Measurements from ENCODE around the gene ABLIM2. TPM values are rescaled to one million over a fixed set of nuclear protein-coding genes. Genes with fewer than 3 reads are reported as not detected.

Gene ABLIM2
- total RNA-seq, 2 experiments from 2014 or later, result 0.76 TPM; not detected in 1

DNA sequence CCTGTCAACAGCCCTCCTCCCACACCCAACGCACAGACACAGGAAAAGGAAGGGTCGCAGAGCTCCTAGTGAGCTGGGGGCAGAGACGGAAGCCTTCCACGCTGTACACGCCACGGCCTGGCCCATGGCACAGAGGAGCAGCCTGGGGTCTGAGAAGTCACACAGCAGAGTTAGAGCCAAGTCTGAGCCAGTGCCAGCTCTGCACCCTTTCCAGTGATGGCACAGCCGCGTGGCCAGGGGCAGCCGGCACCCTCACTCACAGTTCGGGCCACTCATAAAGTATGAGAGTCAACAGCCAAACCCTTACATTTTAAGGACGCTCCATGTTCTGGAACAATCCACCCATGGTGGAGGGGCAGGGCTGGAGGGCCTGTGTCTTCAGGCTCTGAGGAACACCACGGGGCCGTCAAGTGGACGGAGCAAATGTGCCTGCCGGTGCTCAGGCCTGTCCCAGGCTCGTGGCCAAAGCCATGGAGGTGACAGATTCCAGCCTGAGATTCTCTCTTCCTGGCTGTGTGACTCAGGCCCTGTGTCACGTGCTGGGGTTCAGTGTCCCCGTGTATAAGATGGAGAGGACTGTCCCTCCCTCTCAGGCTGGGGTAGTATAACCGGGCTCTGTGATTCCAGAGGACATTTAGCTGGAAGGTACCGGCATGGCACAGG is 91.2 kb downstream of the ABLIM2 start:
- no peak overlapping the region for H3K27ac ChIP-seq (ENCODE audit: low read depth, low read length, poor library complexity, severe bottlenecking)
- H3K9me3 ChIP-seq (ENCODE audit: low read length), result no peaks in the 10 kb centered on the region
- no peak overlapping the region for H3K4me2 ChIP-seq (ENCODE audit: low read length)
- no peak overlapping the region for H2AFZ ChIP-seq (ENCODE audit: low read length)
- intact Hi-C loops (cut with micrococcal nuclease; ENCODE audit: unreplicated experiment), result no loop called here
- H4K20me1 ChIP-seq (ENCODE audit: insufficient read depth, low read length), result no peaks in the 10 kb centered on the region
- no peaks in the 10 kb centered on the region for H3K9me2 ChIP-seq (ENCODE audit: insufficient read depth, low read length)
- DNase-seq (ENCODE audit: low spot score), result no peak
- no peak overlapping the region for H3K4me3 ChIP-seq (ENCODE audit: low read depth, low read length, poor library complexity, severe bottlenecking)
- CTCF ChIA-PET (ENCODE audit: unreplicated experiment), result no interaction called here
- POLR2A ChIA-PET, result no interaction called here
- no peaks in the 10 kb centered on the region for H3K4me1 ChIP-seq (ENCODE audit: insufficient read depth, low read length, poor library complexity, severe bottlenecking)
- no TSS peak for BruUV-seq (replicated peaks)
- TF ChIP-seq, protein P1, sequence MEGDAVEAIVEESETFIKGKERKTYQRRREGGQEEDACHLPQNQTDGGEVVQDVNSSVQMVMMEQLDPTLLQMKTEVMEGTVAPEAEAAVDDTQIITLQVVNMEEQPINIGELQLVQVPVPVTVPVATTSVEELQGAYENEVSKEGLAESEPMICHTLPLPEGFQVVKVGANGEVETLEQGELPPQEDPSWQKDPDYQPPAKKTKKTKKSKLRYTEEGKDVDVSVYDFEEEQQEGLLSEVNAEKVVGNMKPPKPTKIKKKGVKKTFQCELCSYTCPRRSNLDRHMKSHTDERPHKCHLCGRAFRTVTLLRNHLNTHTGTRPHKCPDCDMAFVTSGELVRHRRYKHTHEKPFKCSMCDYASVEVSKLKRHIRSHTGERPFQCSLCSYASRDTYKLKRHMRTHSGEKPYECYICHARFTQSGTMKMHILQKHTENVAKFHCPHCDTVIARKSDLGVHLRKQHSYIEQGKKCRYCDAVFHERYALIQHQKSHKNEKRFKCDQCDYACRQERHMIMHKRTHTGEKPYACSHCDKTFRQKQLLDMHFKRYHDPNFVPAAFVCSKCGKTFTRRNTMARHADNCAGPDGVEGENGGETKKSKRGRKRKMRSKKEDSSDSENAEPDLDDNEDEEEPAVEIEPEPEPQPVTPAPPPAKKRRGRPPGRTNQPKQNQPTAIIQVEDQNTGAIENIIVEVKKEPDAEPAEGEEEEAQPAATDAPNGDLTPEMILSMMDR (conservative IDR thresholded peaks at IDR 0.05; ENCODE audit: low read length), result no peak
- TF ChIP-seq EZH2phosphoT487 (IDR thresholded peaks at IDR 0.05; ENCODE audit: borderline replicate concordance, low read depth, low read length), result no peak
- no peaks in the 10 kb centered on the region for H3K79me2 ChIP-seq (ENCODE audit: insufficient read depth, low read depth, low read length)
- H3K36me3 ChIP-seq (ENCODE audit: insufficient read depth, low read length), result no peaks in the 10 kb centered on the region

DNA sequence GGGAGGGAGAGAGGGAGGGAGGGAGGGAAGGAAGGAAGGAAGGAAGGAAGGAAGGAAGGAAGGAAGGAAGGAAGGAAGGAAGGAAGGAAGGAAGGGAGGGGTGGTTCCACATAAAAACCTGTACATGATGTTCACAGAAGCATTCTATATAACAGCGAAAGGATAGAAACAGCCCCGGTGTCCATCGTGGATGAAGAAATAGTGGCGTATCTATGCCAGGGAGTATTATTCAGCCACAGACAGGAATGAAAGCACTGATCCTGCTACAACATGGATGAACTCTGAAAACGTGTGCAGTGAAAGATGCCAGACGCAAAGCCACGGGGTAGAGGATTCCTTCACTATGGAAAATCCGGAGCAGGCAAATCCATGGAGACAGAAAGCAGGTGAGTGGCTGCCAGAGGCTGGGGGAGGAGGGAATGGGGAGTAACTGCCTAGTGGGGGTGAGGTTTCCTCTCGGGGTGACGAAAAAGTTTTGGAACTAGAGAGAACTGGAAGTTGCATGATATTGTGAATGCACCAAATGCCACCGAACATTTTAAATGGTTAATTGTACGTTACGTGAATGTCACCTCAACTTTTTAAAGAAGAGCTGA is 92.2 kb downstream of the ABLIM2 start:
- Histone ChIP-seq H3K4me2 (ENCODE audit: low read length) (no peak overlapping the region), H4K20me1 (ENCODE audit: insufficient read depth, low read length) (no peaks in the 10 kb centered on the region), H3K27ac (ENCODE audit: low read depth, low read length, poor library complexity, severe bottlenecking) (no peak overlapping the region), H3K9me3 (ENCODE audit: low read length) (no peaks in the 10 kb centered on the region), H3K36me3 (ENCODE audit: insufficient read depth, low read length) (no peaks in the 10 kb centered on the region), H2AFZ (ENCODE audit: low read length) (no peak overlapping the region), H3K4me3 (ENCODE audit: low read depth, low read length, poor library complexity, severe bottlenecking) (no peak overlapping the region), H3K9me2 (ENCODE audit: insufficient read depth, low read length) (no peaks in the 10 kb centered on the region), H3K79me2 (ENCODE audit: insufficient read depth, low read depth, low read length) (no peaks in the 10 kb centered on the region), H3K4me1 (ENCODE audit: insufficient read depth, low read length, poor library complexity, severe bottlenecking) (no peaks in the 10 kb centered on the region)
- BruUV-seq (replicated peaks), result no TSS peak
- CTCF ChIA-PET (ENCODE audit: unreplicated experiment), result no interaction called here
- POLR2A ChIA-PET, result interaction anchor here (0.7 kb wide), 1 partner anchor 483 kb away, joined by 3 read pairs; no protein-coding TSS in a partner anchor
- no peak for TF ChIP-seq EZH2phosphoT487 (IDR thresholded peaks at IDR 0.05; ENCODE audit: borderline replicate concordance, low read depth, low read length)
- TF ChIP-seq, protein P1 (conservative IDR thresholded peaks at IDR 0.05; ENCODE audit: low read length), result no peak
- intact Hi-C loops (cut with micrococcal nuclease; ENCODE audit: unreplicated experiment), result no loop called here
- DNase-seq (ENCODE audit: low spot score), result no peak

DNA sequence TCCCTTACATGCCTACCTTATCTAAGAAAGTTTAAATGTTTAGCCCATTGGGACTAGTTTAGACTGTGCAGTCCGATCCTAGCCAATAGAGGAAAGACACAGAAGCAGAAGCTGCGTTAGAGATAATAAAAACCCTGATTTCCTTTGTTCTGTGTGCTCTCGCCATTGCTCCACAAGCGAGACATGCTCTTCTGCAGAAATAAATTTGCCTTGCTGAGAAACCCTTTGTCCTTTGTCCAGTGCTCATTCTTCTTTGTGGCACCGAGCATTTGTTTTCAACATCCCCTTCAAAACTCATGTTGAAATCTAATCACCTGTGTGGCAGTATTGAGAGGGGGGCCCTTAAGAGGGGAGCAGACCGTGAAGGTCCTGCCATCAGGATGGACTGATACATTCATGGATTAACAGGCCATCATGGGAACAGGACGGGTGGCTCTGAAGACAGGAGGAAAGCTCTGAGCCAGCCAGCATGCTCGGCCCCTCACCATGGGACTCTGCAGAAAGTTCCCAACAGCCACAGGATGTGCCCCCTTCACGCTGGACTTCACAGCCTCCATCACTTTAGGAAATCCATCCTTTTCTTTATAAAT is 94.5 kb downstream of the ABLIM2 start:
- no peaks in the 10 kb centered on the region for H3K9me3 ChIP-seq (ENCODE audit: low read length)
- DNase-seq (ENCODE audit: low spot score), result no peak
- H2AFZ ChIP-seq (ENCODE audit: low read length), result no peak overlapping the region
- ChIA-PET POLR2A (interaction anchor here (0.6 kb wide), 1 partner anchor 1671 kb away, joined by 6 read pairs; no protein-coding TSS in a partner anchor), CTCF (ENCODE audit: unreplicated experiment) (no interaction called here)
- BruUV-seq (replicated peaks), result no TSS peak
- no peak overlapping the region for H3K4me3 ChIP-seq (ENCODE audit: low read depth, low read length, poor library complexity, severe bottlenecking)
- H3K4me2 ChIP-seq (ENCODE audit: low read length), result no peak overlapping the region
- no peaks in the 10 kb centered on the region for H3K4me1 ChIP-seq (ENCODE audit: insufficient read depth, low read length, poor library complexity, severe bottlenecking)
- H3K9me2 ChIP-seq (ENCODE audit: insufficient read depth, low read length), result no peaks in the 10 kb centered on the region
- TF ChIP-seq, protein P1 (conservative IDR thresholded peaks at IDR 0.05; ENCODE audit: low read length), result no peak
- TF ChIP-seq EZH2phosphoT487 (IDR thresholded peaks at IDR 0.05; ENCODE audit: borderline replicate concordance, low read depth, low read length), result no peak
- H3K27ac ChIP-seq (ENCODE audit: low read depth, low read length, poor library complexity, severe bottlenecking), result no peak overlapping the region
- H3K79me2 ChIP-seq (ENCODE audit: insufficient read depth, low read depth, low read length), result no peaks in the 10 kb centered on the region
- intact Hi-C loops (cut with micrococcal nuclease; ENCODE audit: unreplicated experiment), result no loop called here
- H3K36me3 ChIP-seq (ENCODE audit: insufficient read depth, low read length), result no peaks in the 10 kb centered on the region
- no peaks in the 10 kb centered on the region for H4K20me1 ChIP-seq (ENCODE audit: insufficient read depth, low read length)
